Measurements from ENCODE around the gene PACRGL. TPM values are rescaled to one million over a fixed set of nuclear protein-coding genes. Genes with fewer than 3 reads are reported as not detected.

PACRGL gene
- 10 to 100 TPM in 7 of 10 donors, 1 to 10 TPM in 3; 9.0 to 11.3 (median 10.7) TPM for total RNA-seq
- 1 to 10 TPM; 4.2 to 7.9 TPM for polyA plus RNA-seq
- long read RNA-seq, donor 1, partial matches to known transcripts, result 1 of 7 reads
- long read RNA-seq, donor 1, other reads (novel, unspliced or antisense), result 6 of 7 reads
- long read RNA-seq, donor 2, result 0 reads
- long read RNA-seq, donor 3, partial matches to known transcripts, result 1 of 7 reads
- long read RNA-seq, donor 3, other reads (novel, unspliced or antisense), result 4 of 7 reads

- Histone ChIP-seq H3K9me3 (no peaks in the 10 kb centered on the region), H3K36me3 (peaks cover 0 to 13% (median 5%) of the 10 kb centered on the region in 9 donors), H3K4me3 (peak within 1 kb of the TSS; percentile 70 to 94 (median 86)), H3K27ac (peak within 1 kb of the TSS in 9 of 10 donors; percentile 42 to 88 (median 78)), H3K4me1 (peaks cover 0 to 24% (median 16%) of the 10 kb centered on the region in 9 donors), H3K27me3 (no peaks in the 10 kb centered on the region)
- ATAC-seq (peak; percentile 100), DNase-seq (peak; percentile 92 to 93)
- TF ChIP-seq CTCF (IDR thresholded peaks at IDR 0.05), result no peak
- 0% methylated on average over 60 of the region's 60 CpGs for WGBS, 2 donors
- intact Hi-C loops (cut with DNase I), result no loop called here
Measured at GRCh38 chr4:20700007-20700761, at the start of gene PACRGL. Gene PACRGL (plus strand): TSS chr4:20700458. CDS start chr4:20704482, 4,024 bp downstream.

DNA sequence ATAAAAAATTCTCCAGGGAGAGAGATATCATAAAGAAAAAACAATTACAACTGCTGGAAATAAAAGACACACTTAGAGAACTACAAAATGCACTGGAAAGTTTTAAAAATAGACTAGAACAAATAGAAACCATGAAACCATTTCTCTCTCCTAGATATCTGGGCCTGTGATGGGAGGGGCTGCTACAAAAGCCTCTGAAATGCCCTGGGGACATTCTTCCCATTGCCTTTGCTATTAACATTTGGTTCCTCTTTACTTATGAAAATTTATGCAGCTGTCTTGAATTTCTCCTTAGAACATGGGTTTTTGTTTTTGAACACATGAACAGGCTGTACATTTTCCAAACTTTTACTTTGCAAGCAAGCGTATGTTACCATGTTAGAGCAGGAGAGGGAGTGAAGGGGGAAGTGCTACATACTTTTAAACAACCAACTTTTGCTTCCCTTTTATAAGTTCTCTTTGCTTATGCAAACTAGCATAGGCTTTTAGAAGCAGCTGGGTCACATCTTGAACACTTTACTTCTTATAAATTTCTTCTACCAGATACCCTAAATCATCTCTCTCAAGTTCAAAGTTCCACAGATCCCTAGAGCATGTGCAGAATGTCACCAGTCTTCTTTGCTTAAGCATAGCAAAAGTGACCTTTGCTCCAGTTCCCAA lies 47.9 kb upstream of the PACRGL start:
- DNase-seq, result no peak
- H3K4me3 ChIP-seq, result no peak overlapping the region
- no peak for TF ChIP-seq CTCF (IDR thresholded peaks at IDR 0.05)
- intact Hi-C loops (cut with DNase I), result no loop called here
- no peak overlapping the region for H3K27ac ChIP-seq
- H3K4me1 ChIP-seq, result no peaks in the 10 kb centered on the region
- WGBS, 2 donors, result 70 to 84% methylated on average over 1 of the region's 1 CpG
- H3K36me3 ChIP-seq, result no peaks in the 10 kb centered on the region
- ATAC-seq, result no peak
- H3K9me3 ChIP-seq, result peaks cover 0 to 24% (median 4%) of the 10 kb centered on the region in 11 donors
- no peaks in the 10 kb centered on the region for H3K27me3 ChIP-seq

DNA sequence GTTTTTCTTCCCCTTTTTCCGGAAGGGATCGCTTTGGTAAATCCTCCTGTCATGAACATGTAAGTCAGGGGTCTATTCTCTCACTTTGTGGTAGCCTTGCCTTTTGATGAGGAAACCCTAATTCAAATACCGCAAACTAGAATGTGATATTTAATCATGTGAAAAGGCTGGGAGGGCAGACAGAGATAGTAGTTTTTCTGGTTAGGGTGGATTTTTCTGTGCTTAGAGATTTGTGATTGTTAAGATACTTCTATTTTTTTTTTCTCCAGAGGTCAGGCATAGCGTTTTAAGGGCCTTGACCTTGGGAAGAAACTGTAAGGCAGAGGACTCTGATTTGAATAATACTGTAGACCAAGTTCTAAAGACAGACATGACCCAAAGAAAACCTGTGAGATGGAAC lies 41.8 kb upstream of the PACRGL start:
- TF ChIP-seq CTCF (IDR thresholded peaks at IDR 0.05), result no peak
- Histone ChIP-seq H3K27ac (no peak overlapping the region), H3K36me3 (no peaks in the 10 kb centered on the region), H3K27me3 (no peaks in the 10 kb centered on the region), H3K4me1 (no peaks in the 10 kb centered on the region), H3K4me3 (no peak overlapping the region), H3K9me3 (no peaks in the 10 kb centered on the region)
- no peak for DNase-seq
- ATAC-seq, result no peak
- intact Hi-C loops (cut with DNase I), result no loop called here
- 73 to 79% methylated on average over 4 of the region's 4 CpGs for WGBS, 2 donors

DNA sequence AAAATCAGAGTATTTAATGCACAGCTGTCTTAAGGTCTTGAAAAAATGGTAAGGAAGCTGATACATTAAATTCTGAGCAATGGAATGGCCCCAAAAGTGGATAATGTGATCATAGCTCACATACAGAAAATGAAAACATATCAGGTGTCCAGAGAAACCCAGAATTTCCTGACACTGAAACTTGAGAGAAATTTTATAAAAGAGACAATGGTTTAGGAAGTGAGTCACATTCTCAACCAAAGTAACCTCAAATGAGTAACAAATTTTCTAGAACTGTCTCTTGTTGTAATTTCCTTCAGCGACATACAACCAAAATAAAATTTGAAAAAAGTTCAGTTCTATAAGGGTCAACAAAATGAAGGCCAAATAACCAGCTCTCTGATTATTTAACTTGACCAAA lies 37.4 kb upstream of the PACRGL start:
- no peak for ATAC-seq

More for the DNA sequence above, 37.4 kb upstream of the PACRGL start:
- no peak overlapping the region for H3K4me3 ChIP-seq
- H3K27ac ChIP-seq, result no peak overlapping the region
- no peak for TF ChIP-seq CTCF (IDR thresholded peaks at IDR 0.05)
- DNase-seq, result no peak
- no peaks in the 10 kb centered on the region for H3K27me3 ChIP-seq
- intact Hi-C loops (cut with DNase I), result no loop called here
- 43 to 71% methylated on average over 1 of the region's 1 CpG for WGBS, 2 donors
- H3K9me3 ChIP-seq, result no peaks in the 10 kb centered on the region
- H3K4me1 ChIP-seq, result no peaks in the 10 kb centered on the region
- no peaks in the 10 kb centered on the region for H3K36me3 ChIP-seq

Data from heart right ventricle (tissue), 16 donors.